Osteocyte (in vitro differentiated cells): ENCODE results near the gene LRRC28. TPM values are rescaled to one million over a fixed set of nuclear protein-coding genes. Genes with fewer than 3 reads are reported as not detected.
A peak's percentile ranks its signal among the peaks of the same experiment; 100 is the strongest.

ENCODE experiments used
- DNase-seq: peaks from one replicate; pipeline ENCODE4 v3.0.0; 2021; ENCODE audit warnings: mixed read lengths; ENCODE audit not compliant: unreplicated experiment; ENCODE audit errors: extremely low spot score
- H3K27ac Mint-ChIP-seq: one replicate; pipeline ENCODE4 v1.8.0; 2021; ENCODE audit warnings: mild to moderate bottlenecking, mixed read lengths; ENCODE audit not compliant: unreplicated experiment
- H3K27me3 Mint-ChIP-seq: one replicate; pipeline ENCODE4 v1.8.0; 2021; ENCODE audit warnings: mixed read lengths; ENCODE audit not compliant: unreplicated experiment
- H3K36me3 Mint-ChIP-seq: one replicate; pipeline ENCODE4 v1.8.0; 2021; ENCODE audit warnings: mixed read lengths; ENCODE audit not compliant: unreplicated experiment
- H3K4me1 Mint-ChIP-seq: one replicate; pipeline ENCODE4 v1.8.0; 2021; ENCODE audit warnings: mixed read lengths; ENCODE audit not compliant: unreplicated experiment
- H3K4me3 Mint-ChIP-seq: one replicate; pipeline ENCODE4 v1.8.0; 2021; ENCODE audit warnings: mild to moderate bottlenecking, moderate library complexity, mixed read lengths; ENCODE audit not compliant: unreplicated experiment
- H3K9me3 Mint-ChIP-seq: one replicate; pipeline ENCODE4 v1.8.0; 2021; ENCODE audit warnings: mixed read lengths; ENCODE audit not compliant: unreplicated experiment
- total RNA-seq: library from RNA; stranded (reverse); gene quantifications from 2 replicates; pipeline ENCODE4 v1.2.1, GENCODE V29; 2021
- TF ChIP-seq, protein P1 (sequence below): fragments of 200-600 bp; sonication (generic); IDR thresholded peaks from 2 replicates; pipeline ENCODE4 v1.5.0; 2021; ENCODE audit warnings: antibody characterized with exemption, mild to moderate bottlenecking, moderate library complexity

The LRRC28 gene
- total RNA-seq, 1 donor from 2014 or later = 27.4 TPM

GRCh38 chr15:99424131-99424571 is 172.9 kb downstream of the LRRC28 start:
- no peak overlapping the region for H3K4me3 Mint-ChIP-seq
- TF ChIP-seq, protein P1, sequence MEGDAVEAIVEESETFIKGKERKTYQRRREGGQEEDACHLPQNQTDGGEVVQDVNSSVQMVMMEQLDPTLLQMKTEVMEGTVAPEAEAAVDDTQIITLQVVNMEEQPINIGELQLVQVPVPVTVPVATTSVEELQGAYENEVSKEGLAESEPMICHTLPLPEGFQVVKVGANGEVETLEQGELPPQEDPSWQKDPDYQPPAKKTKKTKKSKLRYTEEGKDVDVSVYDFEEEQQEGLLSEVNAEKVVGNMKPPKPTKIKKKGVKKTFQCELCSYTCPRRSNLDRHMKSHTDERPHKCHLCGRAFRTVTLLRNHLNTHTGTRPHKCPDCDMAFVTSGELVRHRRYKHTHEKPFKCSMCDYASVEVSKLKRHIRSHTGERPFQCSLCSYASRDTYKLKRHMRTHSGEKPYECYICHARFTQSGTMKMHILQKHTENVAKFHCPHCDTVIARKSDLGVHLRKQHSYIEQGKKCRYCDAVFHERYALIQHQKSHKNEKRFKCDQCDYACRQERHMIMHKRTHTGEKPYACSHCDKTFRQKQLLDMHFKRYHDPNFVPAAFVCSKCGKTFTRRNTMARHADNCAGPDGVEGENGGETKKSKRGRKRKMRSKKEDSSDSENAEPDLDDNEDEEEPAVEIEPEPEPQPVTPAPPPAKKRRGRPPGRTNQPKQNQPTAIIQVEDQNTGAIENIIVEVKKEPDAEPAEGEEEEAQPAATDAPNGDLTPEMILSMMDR = no peak
- no peak overlapping the region for H3K27ac Mint-ChIP-seq
- no peaks in the 10 kb centered on the region for H3K27me3 Mint-ChIP-seq
- no peak for DNase-seq
- no peaks in the 10 kb centered on the region for H3K9me3 Mint-ChIP-seq
- H3K4me1 Mint-ChIP-seq = peaks cover 46% of the 10 kb centered on the region
- H3K36me3 Mint-ChIP-seq = no peaks in the 10 kb centered on the region

DNA sequence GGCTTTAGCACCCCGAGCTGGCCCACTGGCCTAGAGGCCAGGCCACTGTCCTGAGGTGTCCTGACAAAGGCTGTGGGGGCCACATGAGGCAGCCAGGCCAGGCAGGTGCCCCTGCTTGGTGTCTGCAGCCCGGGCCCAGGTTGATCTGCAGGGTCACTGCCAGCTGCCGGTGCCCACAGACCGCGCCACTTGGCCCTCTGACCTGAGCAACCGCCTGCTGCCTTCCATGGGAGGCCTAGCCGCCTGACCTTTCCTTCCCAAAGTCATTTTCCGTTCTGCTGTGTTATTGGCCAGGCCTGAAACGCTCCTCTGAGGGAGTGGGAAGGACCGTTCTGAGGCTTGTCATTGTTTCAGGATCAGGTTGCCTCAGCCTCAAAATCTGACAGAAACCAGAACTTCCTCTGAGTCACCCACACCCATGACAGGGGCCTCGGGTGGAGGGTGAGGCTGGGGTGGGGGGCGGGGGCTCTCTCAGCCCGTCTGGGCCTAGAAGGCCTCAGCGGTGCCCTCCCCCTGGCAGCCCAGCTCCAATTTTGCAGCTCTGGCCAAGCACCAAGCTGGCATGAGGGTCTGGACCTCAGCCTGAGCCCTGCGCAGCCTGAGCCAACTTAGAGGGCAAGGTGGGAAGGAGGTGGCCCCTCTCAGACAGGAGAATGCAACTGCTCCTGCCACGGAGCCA is 173.8 kb downstream of the LRRC28 start:
- TF ChIP-seq, protein P1 = no peak
- peak overlapping the region; percentile 74 for H3K27ac Mint-ChIP-seq
- DNase-seq = no peak

GRCh38 chr15:99425657-99426301 is 174.5 kb downstream of the LRRC28 start:
- Mint-ChIP-seq H3K27me3 (no peaks in the 10 kb centered on the region), H3K4me1 (peaks cover 41% of the 10 kb centered on the region), H3K4me3 (no peak overlapping the region)

More for the DNA sequence above, 173.8 kb downstream of the LRRC28 start:
- no peaks in the 10 kb centered on the region for H3K36me3 Mint-ChIP-seq
- H3K27me3 Mint-ChIP-seq = no peaks in the 10 kb centered on the region
- H3K4me1 Mint-ChIP-seq = peaks cover 46% of the 10 kb centered on the region
- no peaks in the 10 kb centered on the region for H3K9me3 Mint-ChIP-seq
- H3K4me3 Mint-ChIP-seq = no peak overlapping the region

GRCh38 chr15:99426431-99427105 is 175.3 kb downstream of the LRRC28 start:
- peaks cover 34% of the 10 kb centered on the region for H3K4me1 Mint-ChIP-seq
- H3K4me3 Mint-ChIP-seq = no peak overlapping the region
- DNase-seq = no peak
- no peaks in the 10 kb centered on the region for H3K9me3 Mint-ChIP-seq
- TF ChIP-seq, protein P1 = no peak
- H3K36me3 Mint-ChIP-seq = no peaks in the 10 kb centered on the region
- peak overlapping the region; percentile 74 for H3K27ac Mint-ChIP-seq
- no peaks in the 10 kb centered on the region for H3K27me3 Mint-ChIP-seq

More at GRCh38 chr15:99425657-99426301, 174.5 kb downstream of the LRRC28 start:
- H3K36me3 Mint-ChIP-seq = no peaks in the 10 kb centered on the region
- H3K9me3 Mint-ChIP-seq = no peaks in the 10 kb centered on the region
- peak overlapping the region; percentile 74 for H3K27ac Mint-ChIP-seq
- TF ChIP-seq, protein P1 = peak; percentile 43
- DNase-seq = no peak

DNA sequence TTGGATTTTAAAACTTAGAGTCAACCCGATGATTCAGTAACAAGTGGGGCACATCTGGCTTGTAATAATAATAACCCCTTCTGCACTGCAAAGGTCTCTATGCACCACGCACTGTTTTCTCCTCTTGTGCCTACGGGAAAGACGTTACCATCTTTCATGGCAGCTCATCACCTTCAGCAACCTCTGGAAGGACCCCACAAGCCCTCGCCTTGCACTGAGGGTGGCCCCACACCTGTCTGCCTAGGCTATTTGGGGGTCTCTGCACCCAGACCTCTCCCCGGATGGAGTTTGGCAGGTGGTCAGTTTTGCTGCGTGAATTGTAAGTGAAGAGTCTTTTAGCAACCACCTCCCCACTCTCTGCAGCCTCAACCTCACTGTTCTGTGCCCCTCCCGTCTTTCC is 175.9 kb downstream of the LRRC28 start:
- TF ChIP-seq, protein P1 = no peak
- no peak for DNase-seq
- no peaks in the 10 kb centered on the region for H3K36me3 Mint-ChIP-seq
- H3K27ac Mint-ChIP-seq = no peak overlapping the region
- H3K27me3 Mint-ChIP-seq = no peaks in the 10 kb centered on the region
- H3K4me1 Mint-ChIP-seq = peaks cover 34% of the 10 kb centered on the region
- H3K9me3 Mint-ChIP-seq = no peaks in the 10 kb centered on the region
- no peak overlapping the region for H3K4me3 Mint-ChIP-seq
